Lower leg skin (tissue), 3 donors: ENCODE data around the gene C4orf51.

ENCODE experiments used
- POLR2A ChIP-seq, 2 donors: fragments of 450-650 bp; IDR thresholded peaks; one replicate each; pipeline ENCODE4 v1.6.1; 2016 to 2017; ENCODE audit warnings: antibody characterized with exemption in 2 of 2, mild to moderate bottlenecking in 1 of 2, moderate library complexity in 1 of 2
- TF ChIP-seq, protein P1 (sequence below), 3 donors: fragments of 450-650 bp; IDR thresholded peaks; one replicate each; pipeline ENCODE4 v1.5.1; 2016; ENCODE audit warnings: antibody characterized with exemption in 3 of 3, mild to moderate bottlenecking in 3 of 3, moderate library complexity in 2 of 3

DNA sequence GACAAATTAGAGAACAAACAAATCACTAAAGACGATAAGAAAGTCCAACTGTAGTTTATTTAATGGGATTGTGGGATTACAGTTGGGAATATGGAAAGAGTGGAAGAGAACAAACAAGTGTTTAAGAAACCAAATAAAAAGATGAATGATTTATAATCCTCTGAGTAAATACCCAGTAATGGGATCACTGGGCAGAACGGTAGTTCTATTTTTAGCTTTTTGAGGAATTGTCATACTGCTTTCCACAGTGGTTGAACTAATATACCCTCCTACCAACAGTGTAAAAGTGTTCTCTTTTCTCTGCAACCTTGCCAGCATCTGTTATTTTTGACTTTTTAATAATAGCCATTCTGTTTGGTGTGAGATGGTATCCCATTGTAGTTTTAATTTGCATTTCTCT, 15.0 kb downstream of the C4orf51 start:
- TF ChIP-seq, protein P1, sequence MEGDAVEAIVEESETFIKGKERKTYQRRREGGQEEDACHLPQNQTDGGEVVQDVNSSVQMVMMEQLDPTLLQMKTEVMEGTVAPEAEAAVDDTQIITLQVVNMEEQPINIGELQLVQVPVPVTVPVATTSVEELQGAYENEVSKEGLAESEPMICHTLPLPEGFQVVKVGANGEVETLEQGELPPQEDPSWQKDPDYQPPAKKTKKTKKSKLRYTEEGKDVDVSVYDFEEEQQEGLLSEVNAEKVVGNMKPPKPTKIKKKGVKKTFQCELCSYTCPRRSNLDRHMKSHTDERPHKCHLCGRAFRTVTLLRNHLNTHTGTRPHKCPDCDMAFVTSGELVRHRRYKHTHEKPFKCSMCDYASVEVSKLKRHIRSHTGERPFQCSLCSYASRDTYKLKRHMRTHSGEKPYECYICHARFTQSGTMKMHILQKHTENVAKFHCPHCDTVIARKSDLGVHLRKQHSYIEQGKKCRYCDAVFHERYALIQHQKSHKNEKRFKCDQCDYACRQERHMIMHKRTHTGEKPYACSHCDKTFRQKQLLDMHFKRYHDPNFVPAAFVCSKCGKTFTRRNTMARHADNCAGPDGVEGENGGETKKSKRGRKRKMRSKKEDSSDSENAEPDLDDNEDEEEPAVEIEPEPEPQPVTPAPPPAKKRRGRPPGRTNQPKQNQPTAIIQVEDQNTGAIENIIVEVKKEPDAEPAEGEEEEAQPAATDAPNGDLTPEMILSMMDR (IDR thresholded peaks at IDR 0.05): no peak
- no peak for TF ChIP-seq POLR2A (IDR thresholded peaks at IDR 0.05)
